RWPE2 (cell line): ENCODE data around the gene RGS6.

Experiments used
- ATAC-seq: fragments of 200-7000 bp; cut with Tn5 transposase; 3 replicates; pipeline ENCODE4 v1.9.1; 2021; ENCODE audit warnings: low read depth
- DNase-seq: peaks from one replicate; pipeline ENCODE4 v3.0.0-alpha.2; 2020; ENCODE audit warnings: low spot score
- H3K27ac ChIP-seq: fragments of 450-650 bp; 2 replicates; pipeline ENCODE4 v1.5.1; 2017; ENCODE audit warnings: mild to moderate bottlenecking; ENCODE audit not compliant: poor library complexity, severe bottlenecking
- H3K27me3 ChIP-seq: fragments of 250-450 bp; sonication (Bioruptor Pico); 2 replicates; pipeline ENCODE4 v1.5.1; 2021; ENCODE audit warnings: mild to moderate bottlenecking, moderate library complexity; ENCODE audit not compliant: insufficient read depth, poor library complexity, severe bottlenecking
- H3K36me3 ChIP-seq: fragments of 250-450 bp; sonication (Bioruptor Pico); 2 replicates; pipeline ENCODE4 v1.5.1; 2020; ENCODE audit warnings: low read depth, mild to moderate bottlenecking, moderate library complexity
- H3K4me1 ChIP-seq: fragments of 250-450 bp; sonication (Bioruptor Pico); 2 replicates; pipeline ENCODE4 v1.5.1; 2021; ENCODE audit warnings: mild to moderate bottlenecking, moderate library complexity; ENCODE audit not compliant: insufficient read depth, poor library complexity, severe bottlenecking
- H3K4me3 ChIP-seq: fragments of 250-450 bp; sonication (Bioruptor Pico); 2 replicates; pipeline ENCODE4 v1.5.1; 2021; ENCODE audit warnings: mild to moderate bottlenecking, moderate library complexity; ENCODE audit not compliant: severe bottlenecking
- H3K9me3 ChIP-seq: fragments of 250-450 bp; sonication (Bioruptor Pico); 2 replicates; pipeline ENCODE4 v1.5.1; 2021; ENCODE audit warnings: mild to moderate bottlenecking, moderate library complexity; ENCODE audit not compliant: severe bottlenecking
- TF ChIP-seq, protein P1 (sequence below): fragments of 450-650 bp; IDR thresholded peaks from one replicate; pipeline ENCODE4 v1.5.1; 2017; ENCODE audit warnings: mild to moderate bottlenecking, moderate library complexity; ENCODE audit not compliant: poor library complexity, severe bottlenecking

Gene RGS6

DNA sequence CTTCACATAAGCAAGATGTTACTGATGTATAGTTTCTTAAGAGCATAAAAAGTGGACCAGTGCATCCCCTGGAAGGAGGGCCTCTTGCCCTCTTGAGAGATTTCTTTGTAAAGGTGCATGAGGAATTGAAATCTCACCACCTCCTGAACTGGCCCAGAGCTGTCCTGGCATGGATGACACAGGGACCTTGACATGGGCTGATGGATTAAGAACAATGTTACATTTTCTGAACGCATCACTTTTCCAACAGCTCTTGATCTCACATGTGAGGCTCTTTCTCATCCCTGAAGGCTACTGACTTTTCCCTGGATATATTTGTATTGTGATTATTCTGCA is 360.4 kb downstream of the RGS6 start:
- Histone ChIP-seq H3K4me3 (no peak overlapping the region), H3K9me3 (no peaks in the 10 kb centered on the region), H3K27me3 (peaks cover 24% of the 10 kb centered on the region), H3K4me1 (no peaks in the 10 kb centered on the region), H3K27ac (no peak overlapping the region), H3K36me3 (no peaks in the 10 kb centered on the region)
- TF ChIP-seq, protein P1, sequence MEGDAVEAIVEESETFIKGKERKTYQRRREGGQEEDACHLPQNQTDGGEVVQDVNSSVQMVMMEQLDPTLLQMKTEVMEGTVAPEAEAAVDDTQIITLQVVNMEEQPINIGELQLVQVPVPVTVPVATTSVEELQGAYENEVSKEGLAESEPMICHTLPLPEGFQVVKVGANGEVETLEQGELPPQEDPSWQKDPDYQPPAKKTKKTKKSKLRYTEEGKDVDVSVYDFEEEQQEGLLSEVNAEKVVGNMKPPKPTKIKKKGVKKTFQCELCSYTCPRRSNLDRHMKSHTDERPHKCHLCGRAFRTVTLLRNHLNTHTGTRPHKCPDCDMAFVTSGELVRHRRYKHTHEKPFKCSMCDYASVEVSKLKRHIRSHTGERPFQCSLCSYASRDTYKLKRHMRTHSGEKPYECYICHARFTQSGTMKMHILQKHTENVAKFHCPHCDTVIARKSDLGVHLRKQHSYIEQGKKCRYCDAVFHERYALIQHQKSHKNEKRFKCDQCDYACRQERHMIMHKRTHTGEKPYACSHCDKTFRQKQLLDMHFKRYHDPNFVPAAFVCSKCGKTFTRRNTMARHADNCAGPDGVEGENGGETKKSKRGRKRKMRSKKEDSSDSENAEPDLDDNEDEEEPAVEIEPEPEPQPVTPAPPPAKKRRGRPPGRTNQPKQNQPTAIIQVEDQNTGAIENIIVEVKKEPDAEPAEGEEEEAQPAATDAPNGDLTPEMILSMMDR = peak; percentile 53
- peak; percentile 41; the same call in 2 of the 3 replicates for ATAC-seq
- DNase-seq = no peak

DNA sequence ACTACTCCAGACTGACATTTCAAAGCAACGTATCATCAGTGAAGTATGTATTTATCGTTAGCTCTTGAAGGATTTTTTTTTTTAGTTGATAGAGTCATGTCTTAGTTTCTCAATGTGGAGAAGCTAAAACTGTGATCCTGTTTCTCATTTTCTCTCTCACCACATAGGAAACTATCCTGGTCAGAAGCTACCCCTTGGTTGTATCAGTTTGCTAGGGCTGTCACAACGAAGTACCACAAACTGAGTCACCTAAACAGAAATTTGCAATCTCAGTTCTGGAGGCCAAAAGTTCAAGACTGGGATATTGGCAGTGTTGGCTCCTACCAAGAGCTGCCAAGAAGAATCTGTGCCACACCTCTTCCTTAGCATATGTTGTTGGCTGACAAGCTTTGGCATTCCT is 369.1 kb downstream of the RGS6 start:
- no peak for ATAC-seq
- H3K4me1 ChIP-seq = no peaks in the 10 kb centered on the region
- peaks cover 21% of the 10 kb centered on the region for H3K27me3 ChIP-seq
- H3K4me3 ChIP-seq = no peak overlapping the region
- TF ChIP-seq, protein P1 = no peak
- H3K36me3 ChIP-seq = no peaks in the 10 kb centered on the region
- DNase-seq = no peak
- no peak overlapping the region for H3K27ac ChIP-seq
- no peaks in the 10 kb centered on the region for H3K9me3 ChIP-seq

DNA sequence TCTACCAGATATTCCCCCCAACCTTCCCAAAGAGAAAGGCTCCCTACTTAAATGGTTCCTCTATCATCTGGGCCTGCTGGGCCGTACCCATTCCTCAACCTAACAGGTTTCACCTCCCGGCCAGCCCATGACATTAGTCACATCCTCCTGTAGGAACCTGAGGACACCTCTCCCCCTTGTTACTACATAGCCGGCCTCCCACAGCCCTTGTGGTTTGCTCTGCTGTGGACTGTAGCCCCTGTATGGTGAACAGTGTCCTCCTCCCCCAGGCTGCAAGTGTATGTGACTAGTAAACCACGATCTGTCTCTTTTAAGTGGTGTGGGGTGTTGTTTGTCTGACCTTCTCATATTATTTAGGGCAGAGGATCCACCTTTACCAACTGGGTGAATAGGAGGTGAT is 371.7 kb downstream of the RGS6 start:
- Histone ChIP-seq H3K27me3 (peaks cover 27% of the 10 kb centered on the region), H3K36me3 (no peaks in the 10 kb centered on the region), H3K4me1 (no peaks in the 10 kb centered on the region), H3K9me3 (no peaks in the 10 kb centered on the region), H3K27ac (no peak overlapping the region), H3K4me3 (no peak overlapping the region)
- no peak for ATAC-seq
- no peak for DNase-seq
- TF ChIP-seq, protein P1 = no peak

DNA sequence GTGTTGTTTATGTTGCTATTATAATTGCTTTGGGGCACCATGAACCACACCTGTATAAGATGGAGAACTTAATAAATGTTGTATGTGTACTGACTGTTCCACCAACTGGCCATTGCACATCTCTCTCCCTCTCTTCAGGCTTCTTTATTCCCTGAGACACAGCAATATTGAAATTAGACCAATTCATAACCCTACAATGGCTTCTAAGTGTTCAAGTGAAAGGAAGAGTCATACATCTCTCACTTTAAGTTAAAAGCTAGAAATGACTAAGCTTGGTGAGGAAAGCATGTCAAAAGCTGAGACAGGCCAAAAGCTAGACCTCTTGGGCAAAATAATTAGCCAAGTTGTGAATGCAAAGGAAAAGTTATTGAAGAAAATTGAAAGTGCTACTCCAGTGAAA is 373.3 kb downstream of the RGS6 start:
- H3K27me3 ChIP-seq = peaks cover 16% of the 10 kb centered on the region
- no peaks in the 10 kb centered on the region for H3K4me1 ChIP-seq
- DNase-seq (no peak), ATAC-seq (no peak)
- no peaks in the 10 kb centered on the region for H3K36me3 ChIP-seq
- H3K9me3 ChIP-seq = no peaks in the 10 kb centered on the region
- TF ChIP-seq, protein P1 = no peak
- H3K4me3 ChIP-seq = no peak overlapping the region
- H3K27ac ChIP-seq = no peak overlapping the region

DNA sequence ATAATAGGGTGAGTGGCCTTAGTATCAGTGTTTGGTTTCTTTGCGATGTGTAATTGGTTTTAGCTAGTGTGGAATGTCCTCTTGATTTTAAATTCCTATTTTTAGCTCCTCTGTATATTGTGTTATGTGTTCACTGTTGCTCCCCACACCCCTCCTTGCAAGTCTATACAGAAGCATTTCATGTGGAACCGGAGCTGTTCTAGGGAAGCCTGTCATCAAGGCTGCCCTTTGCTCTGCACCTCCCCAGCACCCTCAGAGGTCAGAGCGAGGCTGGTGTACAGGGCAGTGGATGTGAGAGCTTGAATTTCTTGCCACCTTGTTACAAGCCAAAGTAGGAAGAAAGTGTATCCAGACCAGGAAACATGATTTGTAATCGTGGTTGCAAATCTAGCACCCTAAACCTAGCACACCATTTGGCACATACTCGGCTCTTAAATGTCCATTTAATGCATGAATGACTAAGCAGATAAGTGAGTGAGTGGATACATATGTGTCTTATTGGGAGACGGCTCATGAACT is 376.8 kb downstream of the RGS6 start:
- H3K4me1 ChIP-seq = no peaks in the 10 kb centered on the region
- DNase-seq = no peak
- no peak overlapping the region for H3K27ac ChIP-seq

More for the DNA sequence above, 376.8 kb downstream of the RGS6 start:
- H3K4me3 ChIP-seq = no peak overlapping the region
- TF ChIP-seq, protein P1 = no peak
- H3K36me3 ChIP-seq = no peaks in the 10 kb centered on the region
- ATAC-seq = no peak
- H3K27me3 ChIP-seq = peaks cover 6% of the 10 kb centered on the region
- no peaks in the 10 kb centered on the region for H3K9me3 ChIP-seq
